CD14-positive monocyte (primary cell): Measurements from ENCODE around the gene WDR35. TPM values are rescaled to one million over a fixed set of nuclear protein-coding genes. Genes with fewer than 3 reads are reported as not detected.

Experiments
- DNase-seq, 3 donors: peaks; one replicate each; pipeline ENCODE4 v3.0.0-alpha.2; 2011 to 2022
- H2AFZ ChIP-seq: 2 replicates; pipeline ENCODE4 v1.6.0; 2012; ENCODE audit warnings: mild to moderate bottlenecking, low read depth, low read length, inconsistent platforms; ENCODE audit not compliant: insufficient read depth, poor library complexity, severe bottlenecking
- H3K27ac ChIP-seq, 2 donors: 1 replicate in 1 of 2; 2 replicates in 1 of 2; pipeline ENCODE4 v1.5.1; 2012 to 2013; ENCODE audit warnings: low read length in 2 of 2, control low read depth in 1 of 2, inconsistent platforms in 1 of 2, low read depth in 1 of 2, mild to moderate bottlenecking in 1 of 2
- H3K27me3 ChIP-seq, 2 donors: one replicate each; pipeline versions ENCODE4 v1.6.0 to v1.6.1; 2011 to 2013; ENCODE audit warnings: low read length in 2 of 2; ENCODE audit not compliant: control insufficient read depth in 2 of 2, insufficient read depth in 2 of 2
- H3K36me3 ChIP-seq, 2 donors: replicated peaks in 1 of 2; 1 replicate in 1 of 2; 2 replicates in 1 of 2; pipeline versions ENCODE4 v1.5.1 to v1.6.1; 2012 to 2013; ENCODE audit warnings: low read length in 2 of 2, control low read depth in 1 of 2, inconsistent platforms in 1 of 2, mild to moderate bottlenecking in 1 of 2; ENCODE audit not compliant: insufficient read depth in 2 of 2, control insufficient read depth in 1 of 2
- H3K4me1 ChIP-seq, 2 donors: 1 replicate in 1 of 2; 2 replicates in 1 of 2; pipeline versions ENCODE4 v1.5.1 to v1.6.1; 2012 to 2013; ENCODE audit warnings: low read length in 2 of 2, control low read depth in 1 of 2, inconsistent platforms in 1 of 2, mild to moderate bottlenecking in 1 of 2, moderate library complexity in 1 of 2; ENCODE audit not compliant: insufficient read depth in 2 of 2, control insufficient read depth in 1 of 2
- H3K4me2 ChIP-seq: replicated peaks from 2 replicates; pipeline ENCODE3; 2012; ENCODE audit warnings: low read length, moderate library complexity, mild to moderate bottlenecking; ENCODE audit not compliant: poor library complexity, severe bottlenecking; ENCODE audit errors: extremely low read depth
- H3K4me3 ChIP-seq, 3 experiments: fragments of 200-600 bp in 1 of 3; sonication (generic) in 1 of 3; replicated peaks in 1 of 3; 1 replicate in 2 of 3; 2 replicates in 1 of 3; pipeline ENCODE4 v1.5.1; 2011 to 2013; ENCODE audit warnings: low read length in 3 of 3, mild to moderate bottlenecking in 3 of 3, control low read depth in 2 of 3, low read depth in 2 of 3, inconsistent platforms in 1 of 3, moderate library complexity in 1 of 3
- H3K79me2 ChIP-seq: 2 replicates; pipeline ENCODE4 v1.6.0; 2012; ENCODE audit warnings: mild to moderate bottlenecking, control low read depth, inconsistent platforms, low read length, moderate library complexity; ENCODE audit not compliant: insufficient read depth
- H3K9ac ChIP-seq: 2 replicates; pipeline ENCODE4 v1.6.0; 2017; ENCODE audit warnings: low read length, mild to moderate bottlenecking; ENCODE audit not compliant: insufficient read depth, poor library complexity, severe bottlenecking
- H3K9me3 ChIP-seq, 2 donors: replicated peaks in 1 of 2; 1 replicate in 1 of 2; 2 replicates in 1 of 2; pipeline versions ENCODE4 v1.5.1 to v1.6.1; 2012 to 2013; ENCODE audit warnings: low read length in 2 of 2, control low read depth in 1 of 2; ENCODE audit not compliant: control insufficient read depth in 1 of 2, insufficient read depth in 1 of 2
- H4K20me1 ChIP-seq: 2 replicates; pipeline ENCODE4 v1.6.0; 2012; ENCODE audit warnings: mild to moderate bottlenecking, low read length, control low read depth, moderate library complexity; ENCODE audit not compliant: insufficient read depth
- H3K27ac Mint-ChIP-seq, 7 donors: one replicate each; pipeline ENCODE4 v1.8.0; 2020; ENCODE audit warnings: mild to moderate bottlenecking in 7 of 7, mixed read lengths in 7 of 7, moderate library complexity in 6 of 7, inconsistent platforms in 2 of 7
- H3K27me3 Mint-ChIP-seq, 3 donors: one replicate each; pipeline ENCODE4 v1.8.0; 2021 to 2022; ENCODE audit warnings: low read depth in 3 of 3, mild to moderate bottlenecking in 3 of 3, mixed read lengths in 3 of 3, moderate library complexity in 3 of 3, inconsistent platforms in 1 of 3
- H3K36me3 Mint-ChIP-seq, 2 donors: one replicate each; pipeline ENCODE4 v1.8.0; 2020; ENCODE audit warnings: mixed read lengths in 2 of 2, inconsistent platforms in 1 of 2, mild to moderate bottlenecking in 1 of 2
- H3K4me1 Mint-ChIP-seq: one replicate; pipeline ENCODE4 v1.8.0; 2020; ENCODE audit warnings: mild to moderate bottlenecking, mixed read lengths
- H3K4me3 Mint-ChIP-seq, 2 donors: one replicate each; pipeline ENCODE4 v1.8.0; 2020; ENCODE audit warnings: mild to moderate bottlenecking in 2 of 2, mixed read lengths in 2 of 2, moderate library complexity in 1 of 2
- H3K9me3 Mint-ChIP-seq, 7 donors: one replicate each; pipeline ENCODE4 v1.8.0; 2020 to 2022; ENCODE audit warnings: mixed read lengths in 7 of 7, mild to moderate bottlenecking in 6 of 7, moderate library complexity in 6 of 7, inconsistent platforms in 2 of 7
- WGBS: methylation state at CpG from one replicate; pipeline ENCODE4 v1.1.5; 2013; ENCODE audit warnings: missing lambda C conversion rate; ENCODE audit not compliant: insufficient coverage; 5-methylcytosine and 5-hydroxymethylcytosine counted together
- intact Hi-C, 2 donors: fragments of 100-400 bp; cut with micrococcal nuclease; formaldehyde crosslinking; loops; one replicate each; pipeline versions ENCODE4 v1.15.0 to v1.15.1; 2023
- polyA plus RNA-seq, 3 donors: library from polyadenylated mRNA; depleted of rRNA in 1 of 3; unstranded in 2 of 3; stranded (reverse) in 1 of 3; fragments of 300-500 nt in 2 of 3; fragments of >200 nt in 1 of 3; fragmentation: Illumina TruSeq in 2 of 3; gene quantifications; 1 replicate in 2 of 3; 2 replicates in 1 of 3; pipeline ENCODE4 v1.2.3, GENCODE V29; 2012 to 2021
- TF ChIP-seq, protein P1 (sequence below): fragments of 200-600 bp; IDR thresholded peaks from one replicate; pipeline ENCODE4 v1.8.0; 2022; ENCODE audit warnings: antibody characterized with exemption, mild to moderate bottlenecking

Gene WDR35
- polyA plus RNA-seq, 3 donors = 0.28 to 1.0 (median 0.67) TPM

DNA sequence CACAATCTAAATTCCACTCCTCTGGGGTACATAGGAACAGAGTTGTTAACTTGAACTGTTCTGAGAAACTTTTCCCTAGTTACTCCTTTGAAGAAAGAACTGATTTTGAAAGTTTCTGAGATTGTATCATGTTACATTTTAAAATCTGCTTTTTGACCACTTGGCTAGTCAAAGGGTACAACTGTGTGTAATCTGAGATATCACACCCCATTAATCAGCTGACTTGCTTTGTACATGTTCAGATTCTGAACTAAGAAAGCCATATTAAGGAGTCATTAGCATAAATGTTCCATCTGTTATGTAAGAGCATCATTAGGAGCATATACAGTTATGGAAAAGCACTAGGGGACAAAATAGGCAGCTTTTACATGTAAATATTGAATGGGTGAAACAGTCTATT lies 3.8 kb upstream of the WDR35 start:
- Mint-ChIP-seq H3K27ac (no peak overlapping the region), H3K27me3 (peaks cover 10 to 30% (median 11%) of the 10 kb centered on the region in 3 donors), H3K4me3 (no peak overlapping the region), H3K4me1 (peaks cover 13% of the 10 kb centered on the region), H3K36me3 (no peaks in the 10 kb centered on the region), H3K9me3 (peaks cover 0 to 3% (median 0%) of the 10 kb centered on the region in 7 donors)
- Histone ChIP-seq H4K20me1 (no peaks in the 10 kb centered on the region), H3K9ac (no peak overlapping the region), H3K27ac (no peak overlapping the region), H3K4me1 (peaks cover 15 to 18% of the 10 kb centered on the region in 2 donors), H3K36me3 (no peaks in the 10 kb centered on the region), H3K4me3 (no peak overlapping the region), H3K4me2 (no peak overlapping the region), H3K9me3 (no peaks in the 10 kb centered on the region), H2AFZ (no peak overlapping the region), H3K27me3 (peaks cover 18 to 30% of the 10 kb centered on the region in 2 donors), H3K79me2 (no peaks in the 10 kb centered on the region)
- TF ChIP-seq, protein P1, sequence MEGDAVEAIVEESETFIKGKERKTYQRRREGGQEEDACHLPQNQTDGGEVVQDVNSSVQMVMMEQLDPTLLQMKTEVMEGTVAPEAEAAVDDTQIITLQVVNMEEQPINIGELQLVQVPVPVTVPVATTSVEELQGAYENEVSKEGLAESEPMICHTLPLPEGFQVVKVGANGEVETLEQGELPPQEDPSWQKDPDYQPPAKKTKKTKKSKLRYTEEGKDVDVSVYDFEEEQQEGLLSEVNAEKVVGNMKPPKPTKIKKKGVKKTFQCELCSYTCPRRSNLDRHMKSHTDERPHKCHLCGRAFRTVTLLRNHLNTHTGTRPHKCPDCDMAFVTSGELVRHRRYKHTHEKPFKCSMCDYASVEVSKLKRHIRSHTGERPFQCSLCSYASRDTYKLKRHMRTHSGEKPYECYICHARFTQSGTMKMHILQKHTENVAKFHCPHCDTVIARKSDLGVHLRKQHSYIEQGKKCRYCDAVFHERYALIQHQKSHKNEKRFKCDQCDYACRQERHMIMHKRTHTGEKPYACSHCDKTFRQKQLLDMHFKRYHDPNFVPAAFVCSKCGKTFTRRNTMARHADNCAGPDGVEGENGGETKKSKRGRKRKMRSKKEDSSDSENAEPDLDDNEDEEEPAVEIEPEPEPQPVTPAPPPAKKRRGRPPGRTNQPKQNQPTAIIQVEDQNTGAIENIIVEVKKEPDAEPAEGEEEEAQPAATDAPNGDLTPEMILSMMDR = no peak
- no peak for DNase-seq
- intact Hi-C loops = no loop called here

DNA sequence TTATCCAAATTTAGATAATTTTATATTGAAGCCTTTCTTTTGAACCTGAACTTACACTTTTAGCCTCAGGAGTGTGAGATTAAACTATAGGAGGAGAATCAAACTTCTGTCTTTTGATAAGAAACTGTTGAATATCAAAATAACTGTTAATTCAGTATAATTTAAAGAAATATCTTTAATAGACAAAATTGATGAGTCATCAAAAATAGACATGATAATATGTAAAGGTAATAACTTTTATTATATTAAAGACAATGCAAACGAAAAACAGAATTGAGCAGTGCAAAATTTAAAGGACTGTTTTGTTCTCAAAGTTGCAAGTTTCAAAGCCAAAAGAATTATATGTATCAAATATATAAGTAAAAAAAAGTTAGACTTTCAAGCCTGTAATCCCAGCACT lies 2.0 kb upstream of the WDR35 start:
- WGBS = no CpG with 5 or more reads among the region's 1 CpG
- intact Hi-C loops = no loop called here

More for the DNA sequence above, 2.0 kb upstream of the WDR35 start:
- peaks cover 10 to 30% (median 11%) of the 10 kb centered on the region in 3 donors for H3K27me3 Mint-ChIP-seq
- TF ChIP-seq, protein P1 = no peak
- H3K4me1 ChIP-seq = peaks cover 15 to 23% of the 10 kb centered on the region in 2 donors
- no peak overlapping the region for H2AFZ ChIP-seq
- no peak overlapping the region for H3K27ac Mint-ChIP-seq
- H3K79me2 ChIP-seq = no peaks in the 10 kb centered on the region
- H3K9me3 Mint-ChIP-seq = peaks cover 0 to 3% (median 0%) of the 10 kb centered on the region in 7 donors
- H4K20me1 ChIP-seq = no peaks in the 10 kb centered on the region
- no peaks in the 10 kb centered on the region for H3K36me3 ChIP-seq
- H3K9ac ChIP-seq = no peak overlapping the region
- H3K9me3 ChIP-seq = no peaks in the 10 kb centered on the region
- no peaks in the 10 kb centered on the region for H3K36me3 Mint-ChIP-seq
- H3K4me3 ChIP-seq = no peak overlapping the region
- H3K4me3 Mint-ChIP-seq = no peak overlapping the region
- H3K4me2 ChIP-seq = no peak overlapping the region
- no peak overlapping the region for H3K27ac ChIP-seq
- DNase-seq = no peak
- H3K27me3 ChIP-seq = peaks cover 18 to 30% of the 10 kb centered on the region in 2 donors
- H3K4me1 Mint-ChIP-seq = peaks cover 16% of the 10 kb centered on the region
